G401.6 (cell line): Measurements from ENCODE around the gene EMX1.

Experiments
- FAIRE-seq: peaks from 2 replicates; lab custom pipeline; 2012; peaks lifted over from hg19 to GRCh38; lab: Jason Lieb, UNC

The EMX1 gene

DNA sequence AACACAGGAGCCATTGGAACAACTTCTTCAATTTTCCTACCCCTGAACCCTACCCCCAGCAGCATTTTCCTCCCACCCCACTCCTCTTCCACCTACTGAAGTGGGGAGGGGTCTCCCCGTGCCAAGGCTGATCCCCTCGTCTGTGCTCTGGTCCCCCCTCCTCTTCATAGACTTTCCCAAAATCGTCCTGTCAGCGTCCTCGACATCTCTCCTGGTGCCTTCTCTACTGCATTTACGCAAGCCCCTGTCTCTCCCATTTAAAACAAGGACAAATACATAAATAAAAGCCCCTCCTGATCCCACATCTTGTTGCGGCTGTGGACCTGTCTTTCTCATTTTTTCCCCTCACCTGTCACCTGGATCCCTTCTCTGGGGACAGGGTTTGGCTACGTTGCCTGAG lies 42.2 kb downstream of the EMX1 start:
- FAIRE-seq = no peak

DNA sequence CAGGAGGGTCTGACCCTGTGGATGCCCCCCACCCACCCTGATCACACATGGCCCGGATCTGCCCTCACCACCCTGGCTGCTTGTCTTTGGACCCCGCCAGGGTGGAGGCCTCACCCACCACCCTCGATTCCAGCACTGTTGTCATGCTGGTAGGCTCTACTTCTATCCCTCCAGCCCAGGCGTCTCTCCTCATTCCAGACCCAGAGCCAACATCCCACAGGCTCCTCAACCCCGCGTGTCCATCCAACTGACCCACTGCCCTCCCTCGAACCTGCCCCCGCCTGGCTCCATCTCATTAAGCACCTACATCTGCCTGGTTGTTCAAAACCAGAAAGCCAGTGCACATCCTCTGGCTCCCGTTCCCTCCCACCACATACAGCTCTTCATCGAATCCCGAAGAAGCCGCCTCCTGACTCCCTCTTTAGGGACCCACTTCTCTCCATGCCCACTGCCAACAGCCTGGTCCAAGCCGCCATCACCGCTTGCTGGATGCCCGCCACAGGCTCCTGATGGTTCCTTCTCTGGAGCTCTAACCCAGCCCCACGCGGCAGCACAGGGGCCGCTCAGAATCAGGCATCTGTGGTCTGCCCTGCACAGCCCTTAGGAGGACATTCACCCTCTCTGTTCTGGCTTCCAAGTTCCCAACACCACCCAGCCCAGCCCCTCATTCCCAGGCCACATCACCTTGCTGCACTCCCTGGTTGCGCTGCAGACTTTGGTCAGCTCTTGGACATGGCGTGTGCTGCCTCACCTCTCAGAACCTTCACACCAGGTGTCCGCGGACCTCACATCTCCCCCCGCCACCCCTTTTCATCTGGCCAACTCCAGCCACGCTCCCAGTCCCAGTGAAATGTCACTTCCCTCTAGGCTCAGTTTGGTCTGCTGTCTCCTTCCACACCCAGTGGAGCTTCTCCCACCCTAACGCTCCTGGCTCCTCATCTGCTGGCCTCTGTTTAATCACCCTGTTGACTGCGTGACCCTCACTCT lies 43.0 kb downstream of the EMX1 start:
- no peak for FAIRE-seq

DNA sequence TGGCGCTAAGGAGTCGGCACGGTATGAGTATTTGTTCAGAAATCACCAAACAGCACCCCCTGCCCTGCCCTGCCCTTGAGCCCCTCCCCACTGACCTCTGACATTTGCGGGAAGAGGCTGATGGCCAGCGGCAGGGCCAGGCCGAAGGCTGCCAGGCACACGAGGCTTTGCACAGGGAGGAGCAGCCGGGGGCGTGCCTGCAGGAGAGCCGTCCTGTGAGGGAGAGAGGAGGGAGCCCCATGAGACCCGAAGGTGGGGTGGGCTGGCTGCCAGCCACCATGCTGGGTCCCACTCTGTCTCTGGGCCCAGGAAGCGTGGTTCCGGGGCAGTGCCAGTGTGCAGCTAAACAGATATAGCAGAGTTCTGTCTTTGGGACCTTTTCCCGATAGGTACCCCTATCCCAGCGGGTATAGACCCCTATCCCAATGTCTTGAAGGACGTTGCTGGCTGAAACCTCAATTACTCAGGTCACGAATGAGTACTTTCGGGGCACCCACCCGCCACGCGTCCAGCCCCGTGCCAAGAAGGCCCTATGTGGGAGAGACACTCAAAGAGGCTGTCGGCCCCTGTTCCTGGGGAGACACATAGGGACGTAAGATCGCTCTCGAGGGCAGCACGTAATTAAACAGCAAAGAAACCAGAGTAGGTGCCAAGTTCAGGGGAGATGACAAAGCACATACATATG lies 43.9 kb downstream of the EMX1 start:
- no peak for FAIRE-seq

DNA sequence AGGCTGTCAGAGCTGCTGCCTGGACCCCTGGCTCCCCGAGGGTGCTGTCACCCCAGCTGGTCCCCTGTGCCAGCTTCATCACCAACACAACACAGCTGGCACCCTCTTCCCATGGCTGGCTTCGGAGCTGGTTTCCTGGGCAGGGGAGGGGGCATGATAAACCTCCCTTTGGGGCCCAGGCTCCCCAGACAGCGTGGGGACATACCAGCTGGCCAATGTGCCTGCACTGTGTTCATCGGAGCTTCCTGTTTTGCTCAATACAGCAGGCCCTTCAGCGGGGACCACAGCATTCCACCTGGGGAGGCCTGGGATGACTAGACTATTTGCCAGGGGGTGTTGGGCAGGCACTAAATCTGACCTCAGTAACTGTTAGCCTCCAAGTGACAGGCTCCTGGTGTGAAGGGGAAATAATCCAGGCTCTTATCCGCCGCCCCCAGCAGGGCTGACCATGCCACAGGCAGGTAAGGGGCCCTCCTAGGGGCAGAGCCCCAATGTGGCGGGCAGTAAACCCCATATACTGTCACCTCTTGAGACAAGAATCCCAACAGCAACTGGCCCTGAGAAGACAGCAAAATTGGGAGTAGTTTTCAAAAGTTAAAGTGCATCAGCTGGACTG lies 44.6 kb downstream of the EMX1 start:
- no peak for FAIRE-seq

DNA sequence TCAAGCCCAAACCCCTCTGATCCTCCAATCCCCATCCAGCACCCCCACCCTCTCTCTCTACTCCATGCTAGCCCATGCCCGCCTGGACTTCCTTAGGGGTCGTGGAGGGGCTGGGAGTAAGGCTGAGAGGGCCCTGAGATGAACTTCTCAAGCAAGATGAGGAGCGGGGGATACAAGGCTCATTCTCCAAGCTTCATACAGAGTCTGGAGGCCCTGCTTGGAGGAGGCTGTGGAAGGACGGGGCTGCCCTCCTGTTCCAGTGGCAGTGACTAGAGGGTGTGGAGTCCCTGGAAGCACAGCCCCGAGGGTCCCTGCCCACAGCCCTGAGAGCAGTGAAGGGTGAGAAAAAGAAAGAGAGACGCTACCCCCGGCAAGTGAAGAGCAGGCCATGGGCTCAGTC lies 45.6 kb downstream of the EMX1 start:
- no peak for FAIRE-seq

DNA sequence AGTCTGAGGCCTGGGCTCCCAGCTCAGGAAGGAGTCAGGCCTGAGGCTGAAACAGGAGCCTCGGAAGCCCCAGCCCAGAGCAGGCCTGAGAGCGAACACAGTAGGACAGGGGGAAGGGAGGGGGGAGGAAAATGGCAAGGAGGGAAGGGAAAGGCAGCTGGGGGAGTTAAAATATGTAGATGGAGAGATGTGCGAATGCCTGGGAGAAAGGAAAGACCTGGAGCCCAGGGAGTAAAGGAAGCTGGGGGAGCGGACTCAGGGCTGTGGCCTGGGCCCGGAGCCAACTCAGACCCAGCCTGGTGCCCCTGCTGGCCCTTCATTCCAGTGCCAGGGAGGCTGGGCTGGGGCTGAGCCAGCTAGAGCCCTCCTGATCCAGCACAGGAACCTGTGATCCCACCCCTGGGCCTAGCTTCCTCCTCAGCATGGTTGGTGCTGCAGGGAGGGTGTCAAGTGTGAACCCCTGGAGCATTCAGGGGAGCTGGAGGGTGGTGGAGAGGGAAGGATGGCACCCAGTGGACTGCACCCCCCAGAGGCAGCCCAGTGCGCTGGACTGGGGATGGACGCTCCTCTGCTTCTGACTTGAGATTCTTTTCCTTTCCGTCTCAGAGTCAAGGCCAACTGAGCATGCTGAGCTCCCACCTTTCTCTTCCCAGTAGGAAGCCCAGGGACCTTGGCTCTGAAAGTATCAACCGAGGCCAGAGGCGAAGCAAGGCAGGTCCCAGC lies 46.3 kb downstream of the EMX1 start:
- FAIRE-seq = no peak

DNA sequence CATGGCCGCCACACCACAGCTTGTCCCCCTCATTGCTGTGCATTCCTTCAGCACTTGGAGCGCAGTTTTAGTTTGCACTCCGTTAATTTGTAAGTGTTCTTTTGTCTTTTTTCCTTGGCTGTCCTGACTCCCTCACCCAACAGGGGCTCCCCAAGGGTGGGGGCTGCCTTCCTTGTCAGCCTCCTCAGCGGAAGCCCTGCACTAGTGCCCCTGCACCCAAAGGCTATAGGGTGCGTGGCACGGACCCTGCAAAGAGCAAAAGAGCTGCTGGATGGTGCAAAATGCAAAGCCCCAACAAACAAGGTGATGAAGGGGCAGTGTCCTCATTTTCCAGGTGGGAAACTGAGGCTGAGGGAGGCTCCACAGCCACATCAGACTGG lies 46.8 kb downstream of the EMX1 start:
- no peak for FAIRE-seq

DNA sequence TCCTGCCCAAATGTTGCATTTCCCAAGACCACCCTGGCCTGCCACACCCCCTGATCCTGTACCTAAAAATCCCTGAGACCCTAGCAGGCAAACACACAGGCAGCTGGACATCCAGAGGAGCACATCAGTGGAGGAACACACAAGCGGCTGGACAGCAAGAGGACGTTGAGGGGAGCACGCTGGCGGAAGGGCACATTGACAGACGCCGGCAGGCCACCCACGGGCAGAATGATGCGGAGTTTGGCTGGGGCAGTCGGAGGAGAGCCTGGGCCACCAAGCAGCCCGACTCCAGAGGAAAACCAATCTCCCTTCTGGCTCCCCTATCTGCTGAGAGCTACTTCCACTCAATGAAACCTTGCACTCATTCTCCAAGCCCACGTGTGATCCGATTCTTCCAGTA lies 47.7 kb downstream of the EMX1 start:
- FAIRE-seq = no peak

DNA sequence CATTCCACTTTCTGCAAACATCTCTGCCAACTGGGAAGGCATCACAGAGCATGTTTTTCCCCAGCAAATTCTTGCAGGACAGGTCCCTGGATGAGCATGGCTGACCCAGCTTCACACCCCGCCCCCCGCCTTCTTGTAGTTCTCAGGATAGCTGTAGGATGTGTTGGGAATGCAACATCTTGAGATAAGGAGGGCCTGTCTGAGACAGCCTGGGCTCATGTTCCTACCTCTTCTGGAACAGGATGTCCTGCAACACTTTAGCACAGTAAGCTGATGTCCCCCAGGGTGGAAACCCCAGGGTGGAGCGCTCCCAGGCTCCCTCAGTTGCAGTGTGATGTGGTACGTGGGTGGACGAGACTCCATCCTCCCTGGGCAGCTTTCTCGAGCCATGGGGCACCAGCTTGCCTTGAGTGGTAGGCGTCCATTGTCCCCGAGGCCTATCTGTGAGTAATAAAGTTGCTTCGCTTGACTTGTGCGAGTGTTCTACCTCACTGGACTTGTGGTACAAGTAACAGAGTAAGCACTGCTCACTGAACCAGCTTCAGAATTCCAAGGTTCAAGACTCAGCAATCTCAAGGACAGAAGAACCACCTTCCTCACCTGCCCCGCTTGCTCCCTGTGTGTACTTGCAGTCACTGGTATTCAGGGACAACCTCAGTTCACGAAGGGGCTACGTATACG lies 48.6 kb downstream of the EMX1 start:
- no peak for FAIRE-seq

DNA sequence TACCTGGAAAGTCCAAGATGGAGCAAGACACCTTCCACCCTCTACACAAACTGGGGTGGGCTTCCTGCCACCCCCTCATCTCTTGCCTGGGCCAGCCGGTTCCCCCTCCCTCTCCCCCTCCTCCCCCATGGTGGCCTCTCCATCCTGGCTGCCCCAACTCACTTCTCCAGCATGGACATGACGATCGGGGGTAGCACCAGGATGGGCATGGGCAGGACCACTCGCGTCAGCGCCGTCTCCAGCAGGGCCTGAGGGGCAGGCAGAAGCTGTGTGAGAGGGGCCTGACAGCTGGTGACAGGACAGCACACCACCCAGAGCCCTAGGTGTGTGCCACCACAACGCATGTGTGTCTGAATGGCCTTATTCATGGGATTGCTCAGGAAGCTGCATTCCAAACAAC lies 51.0 kb downstream of the EMX1 start:
- no peak for FAIRE-seq

DNA sequence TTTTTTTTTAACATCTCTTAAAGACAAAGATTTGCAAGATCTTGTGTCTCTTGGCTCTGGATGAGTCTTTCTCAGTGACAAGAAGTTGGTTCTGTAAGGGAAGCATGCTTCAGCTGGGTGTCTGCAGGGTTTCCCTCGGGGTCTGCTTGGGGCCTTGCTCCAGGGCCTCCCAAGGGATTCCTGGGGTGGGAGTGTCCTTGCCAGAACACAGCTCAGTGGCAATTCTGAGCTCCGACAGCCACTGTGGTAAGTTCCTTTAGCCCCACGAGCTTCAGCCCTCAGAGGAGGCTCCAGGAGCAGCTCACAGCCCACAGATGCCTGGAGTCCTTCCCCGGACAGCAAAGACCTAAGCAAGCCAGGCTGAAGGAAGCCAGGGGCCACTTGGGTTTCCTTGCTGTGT lies 52.4 kb downstream of the EMX1 start:
- no peak for FAIRE-seq

DNA sequence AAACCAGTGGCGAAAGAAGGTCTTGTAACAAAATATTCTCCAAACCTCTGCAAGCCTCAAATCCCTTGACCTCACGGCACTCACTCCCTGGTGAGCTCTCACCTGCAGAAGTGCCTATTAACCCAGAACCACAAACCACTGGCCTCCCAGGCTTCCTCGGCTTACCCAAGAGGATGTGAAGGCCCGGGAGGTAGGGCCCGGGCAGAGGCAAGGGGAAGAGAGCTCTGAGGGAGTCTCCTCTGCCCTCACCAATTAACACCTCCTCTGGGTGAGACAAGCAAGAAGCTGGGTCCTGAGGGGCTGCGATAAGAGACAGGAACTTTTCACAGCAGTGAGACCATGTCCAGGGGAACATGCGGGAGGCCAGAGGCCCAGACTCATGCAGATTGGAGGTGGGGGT lies 53.7 kb downstream of the EMX1 start:
- no peak for FAIRE-seq

DNA sequence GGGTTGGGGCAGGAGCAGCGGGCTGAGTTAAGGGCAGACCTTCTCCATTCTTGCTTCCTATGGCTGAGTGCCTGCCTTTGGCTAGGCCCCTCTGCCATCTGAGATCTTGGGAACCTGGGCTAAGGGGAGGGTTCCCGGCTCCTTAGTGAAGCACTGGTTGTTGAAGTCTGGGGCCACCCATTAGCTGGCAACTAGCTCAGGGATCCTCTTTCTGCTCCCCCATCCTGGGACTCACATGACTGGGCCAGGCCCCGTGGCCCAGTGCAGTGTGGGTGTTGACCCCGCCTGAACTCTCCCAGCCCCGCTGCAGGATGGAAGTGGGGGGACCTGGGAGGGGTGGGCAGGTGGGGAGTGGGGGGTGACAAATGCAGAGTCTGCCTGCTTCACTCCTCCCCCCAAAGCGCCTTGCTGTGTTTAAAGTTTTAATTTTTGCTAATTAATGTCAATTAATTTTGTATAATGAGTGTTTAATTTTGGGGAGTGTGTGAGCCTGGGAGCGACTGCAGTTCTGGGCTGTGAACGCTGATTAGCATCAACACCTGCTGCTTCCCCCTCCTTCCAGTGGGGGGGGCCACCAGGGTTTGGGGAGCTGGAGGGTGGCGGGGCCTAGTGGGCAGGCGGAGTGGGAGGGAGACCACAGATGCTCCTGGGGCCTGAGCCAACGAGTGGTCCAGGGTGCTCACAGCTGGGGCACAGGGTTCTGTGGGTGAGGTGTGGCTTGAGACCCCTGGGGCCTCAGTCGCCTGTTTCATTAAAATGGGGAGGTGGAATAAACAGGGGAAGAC lies 55.2 kb downstream of the EMX1 start:
- FAIRE-seq = no peak

DNA sequence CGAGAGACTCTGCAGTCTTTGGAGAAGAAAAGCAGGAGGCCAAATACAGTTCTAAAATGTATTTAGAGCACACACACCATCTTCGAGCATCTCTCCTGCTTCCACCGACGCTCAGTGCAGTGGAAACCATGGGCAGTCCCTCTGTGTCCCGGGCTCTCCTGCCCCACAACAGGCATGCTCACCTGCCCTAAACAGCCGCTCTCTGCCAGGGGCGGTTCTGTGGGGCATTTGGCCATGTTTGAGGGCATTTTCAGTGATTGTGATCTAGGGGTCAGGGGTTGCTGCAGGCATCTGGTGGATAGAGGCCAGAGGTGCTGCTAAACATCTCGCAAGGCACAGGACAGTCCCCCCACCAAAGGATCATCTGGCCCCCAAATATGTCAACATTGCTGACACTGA lies 55.8 kb downstream of the EMX1 start:
- no peak for FAIRE-seq

DNA sequence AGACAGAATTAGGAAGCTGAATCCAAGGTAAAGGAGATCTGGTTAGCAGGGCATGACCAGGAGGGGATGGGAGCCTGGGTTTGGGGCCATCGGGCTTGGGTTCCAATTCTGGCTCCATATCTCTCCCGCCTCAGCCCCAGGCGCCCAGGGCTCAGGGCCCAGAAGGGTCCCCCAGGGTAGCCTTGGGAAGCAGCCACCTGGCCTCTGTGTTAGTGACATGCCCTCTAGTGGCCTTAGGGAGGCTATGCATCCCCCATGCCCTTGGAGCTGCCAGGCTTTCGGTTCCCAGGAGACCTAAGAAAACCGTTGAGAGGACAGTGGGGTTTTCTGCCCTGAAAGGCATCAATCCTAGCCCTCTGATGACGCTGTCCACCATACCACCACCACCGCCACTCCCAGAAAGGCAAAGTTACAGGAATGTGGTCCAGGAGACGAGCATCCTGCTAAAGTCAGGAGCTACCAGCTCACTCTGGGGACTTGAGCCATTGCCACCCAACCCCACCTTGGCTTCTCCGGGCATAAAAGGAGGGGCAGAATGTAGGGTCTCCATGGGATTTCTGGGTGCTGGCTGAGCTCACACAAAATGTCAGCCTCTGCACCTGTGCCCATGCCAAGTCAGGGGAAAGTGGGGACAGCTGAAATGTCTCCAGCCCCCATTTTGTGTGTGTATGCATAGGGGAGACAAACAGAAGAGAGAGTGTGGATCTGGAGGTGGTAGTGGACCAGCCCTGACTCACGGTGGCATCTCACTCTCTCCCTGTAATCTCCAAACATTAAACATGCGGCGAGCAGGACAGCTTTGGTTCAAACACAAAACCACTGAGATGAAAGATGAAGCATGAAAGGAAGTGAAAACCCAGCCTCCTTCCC lies 56.5 kb downstream of the EMX1 start:
- FAIRE-seq = no peak

DNA sequence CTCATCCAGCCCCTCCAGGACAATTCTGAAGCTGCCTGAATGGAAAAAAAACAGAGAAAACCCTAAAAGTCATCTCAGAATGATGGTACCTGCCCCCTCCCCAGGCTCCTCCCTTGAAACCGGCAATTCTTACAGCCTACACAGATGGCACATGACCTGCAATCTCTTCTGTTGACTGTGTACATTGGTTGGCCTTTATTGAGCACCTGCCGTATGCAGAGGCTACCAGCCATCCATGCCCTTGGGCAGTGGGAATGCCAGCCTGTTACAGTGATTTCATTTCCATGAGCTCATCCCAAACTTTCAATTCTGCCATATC lies 57.1 kb downstream of the EMX1 start:
- FAIRE-seq = no peak

DNA sequence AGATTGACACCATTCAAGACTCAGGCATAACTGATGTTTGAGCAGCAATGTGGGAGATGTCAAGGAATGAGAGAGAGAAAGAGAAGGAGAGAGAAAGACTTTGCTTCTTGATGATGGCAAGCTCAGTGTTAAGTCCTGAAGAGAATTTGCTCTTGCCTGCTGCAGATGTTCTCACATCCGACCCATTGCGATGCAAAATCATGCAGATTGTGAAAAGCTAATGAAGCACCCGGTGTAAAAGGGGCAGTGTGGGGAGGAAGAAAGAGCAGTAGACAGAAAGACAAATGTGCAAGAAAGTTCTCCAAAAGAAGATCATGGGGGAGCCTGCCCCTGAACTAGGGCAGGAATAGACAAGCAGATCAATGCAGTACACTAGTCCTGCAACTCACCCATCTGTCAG lies 57.7 kb downstream of the EMX1 start:
- FAIRE-seq = no peak

DNA sequence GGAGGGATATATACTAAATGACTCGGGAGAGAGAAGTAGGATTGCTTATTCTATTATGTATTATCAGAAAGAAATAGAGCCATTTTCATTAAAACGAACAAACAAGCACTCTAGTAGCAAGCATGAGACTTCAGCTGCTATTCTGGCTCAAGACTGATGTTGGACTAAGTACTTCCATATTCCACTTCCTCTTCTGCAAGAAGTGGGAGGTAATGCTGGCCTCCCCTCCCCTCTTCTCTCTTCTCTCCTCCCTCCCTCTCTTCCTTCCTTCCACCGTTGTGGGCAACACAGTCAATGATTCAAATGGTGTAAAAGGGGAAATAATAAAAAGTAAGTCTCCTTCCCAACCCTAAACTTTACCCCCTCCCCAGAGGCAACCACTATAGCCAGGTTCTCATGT lies 62.6 kb downstream of the EMX1 start:
- FAIRE-seq = no peak

DNA sequence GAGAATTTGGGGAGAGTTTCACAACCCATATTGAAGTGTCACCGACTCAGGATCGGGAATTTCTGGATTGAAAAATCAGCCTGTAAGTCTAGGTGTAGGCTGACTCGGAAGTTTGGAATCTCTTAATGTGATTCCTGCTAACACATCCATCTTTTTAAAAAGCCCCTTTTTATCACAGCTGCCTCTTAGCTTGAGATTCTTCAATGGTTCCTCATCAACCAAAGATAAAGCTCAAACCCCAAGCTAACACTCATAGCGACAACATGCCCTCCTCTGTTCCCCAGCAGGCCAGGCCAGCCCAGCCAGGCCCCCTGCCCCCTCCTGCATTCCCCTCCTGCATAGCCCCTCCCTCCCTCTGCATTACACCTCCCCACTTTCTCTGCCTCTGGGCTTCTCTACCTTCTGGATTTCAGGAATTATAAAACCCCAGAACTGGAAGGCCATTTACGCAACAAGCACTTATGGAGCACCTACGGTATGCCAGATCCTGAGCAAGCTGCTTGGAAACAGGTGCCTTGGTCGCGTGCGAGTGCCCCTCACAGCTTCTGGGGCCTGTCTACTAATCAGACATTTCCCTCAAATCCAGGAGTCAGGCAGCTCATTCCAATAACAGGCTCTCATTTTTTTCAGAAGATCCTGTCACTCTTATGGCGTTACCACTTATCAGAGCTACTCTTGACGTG lies 63.4 kb downstream of the EMX1 start:
- FAIRE-seq = peak; percentile 94

DNA sequence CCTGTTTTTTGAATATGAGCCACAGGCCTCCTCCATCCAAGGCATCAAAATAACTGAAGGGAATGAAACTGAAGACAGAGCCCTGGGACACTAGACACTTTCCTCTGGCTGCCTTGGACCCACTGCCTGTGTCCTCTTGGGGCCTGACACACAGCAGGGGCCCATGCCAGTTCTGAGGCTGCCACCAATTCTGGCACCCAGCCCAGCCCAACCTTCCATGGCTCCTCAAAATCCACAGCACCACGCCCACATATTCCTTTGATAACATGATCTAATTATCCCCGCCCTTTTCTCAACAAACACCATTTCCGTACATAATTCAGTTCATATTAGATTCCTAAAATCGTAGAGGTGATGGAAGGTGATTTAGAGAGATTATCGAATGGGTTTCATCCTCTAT lies 64.2 kb downstream of the EMX1 start:
- no peak for FAIRE-seq
